Erythroblast (primary cell): ENCODE data around the gene ACTR1A.
"Not testable (repeated sequence)": the region's sequence is repeated elsewhere in the genome, so short reads cannot be mapped to it uniquely, and the experiment has no call there.

Experiments used
- DNase-seq, 2 experiments: peaks; one replicate each; lab custom pipeline; 2025; lab: John Stamatoyannopoulos, UW
- GATA1 ChIP-seq: IDR thresholded peaks from 2 replicates; pipeline ENCODE4 v1.6.1; 2011; ENCODE audit warnings: low read depth, mild to moderate bottlenecking, control low read depth, low read length, moderate library complexity
- POLR2A ChIP-seq: IDR thresholded peaks from 2 replicates; pipeline ENCODE4 v1.6.1; 2011; ENCODE audit warnings: mild to moderate bottlenecking, low read length

ACTR1A gene

GRCh38 chr10:102504976-102505300 lies 2.4 kb upstream of the ACTR1A start:
- no peak for DNase-seq
- TF ChIP-seq GATA1 = no peak
- TF ChIP-seq POLR2A = no peak

GRCh38 chr10:102504179-102504975 lies 1.9 kb upstream of the ACTR1A start:
- peak; percentile 67 to 70 for DNase-seq
- TF ChIP-seq POLR2A = no peak
- no peak for TF ChIP-seq GATA1

GRCh38 chr10:102503264-102504178 lies 1.0 kb upstream of the ACTR1A start, which contains the start of gene SUFU:
SUFU (plus strand) TSS chr10:102503972; CDS start chr10:102504153, 181 bp downstream.
- TF ChIP-seq POLR2A = peak; percentile 39
- no peak for TF ChIP-seq GATA1
- DNase-seq = peak; percentile 99 to 100

GRCh38 chr10:102502029-102502336 lies 529 bp downstream of the ACTR1A start:
- TF ChIP-seq GATA1 (no peak), POLR2A (no peak)
- DNase-seq = peak; percentile 100

DNA sequence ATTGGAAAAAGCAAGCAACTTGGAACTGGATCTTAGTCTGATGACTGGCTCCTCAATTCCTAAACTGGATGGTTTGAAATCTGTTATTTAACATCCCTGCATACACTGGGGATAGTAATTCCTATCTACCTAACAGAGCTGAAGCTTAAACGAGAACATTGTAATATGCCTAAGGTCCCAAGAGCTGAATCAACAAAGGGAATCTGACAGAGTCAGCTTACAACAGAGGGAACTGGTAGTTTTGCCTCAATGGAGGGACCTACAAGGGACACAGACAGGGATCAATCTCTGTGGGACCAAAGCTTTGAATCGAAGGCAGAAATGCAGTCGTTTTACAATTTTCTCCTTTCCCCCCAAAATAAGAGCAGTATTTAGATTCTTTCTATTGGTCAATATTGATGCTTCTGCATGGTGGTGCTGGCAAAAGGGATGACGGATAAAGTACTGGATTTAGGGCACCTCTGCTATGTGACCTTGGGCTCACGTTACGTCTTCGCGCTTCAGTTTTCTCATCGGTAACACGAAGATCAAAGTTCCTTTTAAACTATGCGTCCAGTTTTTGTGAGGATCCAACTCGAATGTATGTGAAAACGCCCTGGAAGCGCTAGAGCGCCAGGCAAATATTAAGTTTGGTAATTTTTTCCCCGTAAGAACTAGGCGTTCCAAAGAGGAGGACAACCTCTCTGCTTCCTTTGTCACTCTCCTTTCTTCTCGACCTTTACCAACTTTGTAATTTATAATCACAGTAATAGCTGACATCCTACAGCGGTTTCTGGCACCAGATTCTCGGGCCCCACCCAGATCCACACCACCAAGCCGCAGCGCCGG lies 1.1 kb downstream of the ACTR1A start:
- no peak for TF ChIP-seq POLR2A
- no peak for TF ChIP-seq GATA1
- DNase-seq = peak in 1 of 2 experiments; percentile 39

GRCh38 chr10:102500686-102501085 lies 1.8 kb downstream of the ACTR1A start:
- not testable (repeated sequence) for DNase-seq

DNA sequence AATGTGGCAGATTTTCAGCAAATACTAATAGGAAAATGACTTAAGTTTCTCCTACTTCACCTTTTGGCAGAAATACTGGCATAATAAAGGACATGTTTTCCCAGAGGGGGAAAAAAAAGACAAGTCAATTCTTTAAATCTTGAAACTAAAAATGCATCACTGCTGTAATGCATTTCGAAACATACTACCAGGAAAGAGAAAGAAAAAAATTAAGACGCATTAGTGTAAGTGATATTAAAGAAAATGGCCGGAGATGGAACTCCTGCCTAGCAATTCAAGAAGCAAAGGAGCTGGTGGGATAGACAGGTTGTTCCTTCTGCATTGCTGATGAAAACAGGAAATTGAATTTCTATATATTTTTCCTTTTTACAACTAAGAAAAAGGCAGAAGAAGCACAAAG lies 3.2 kb downstream of the ACTR1A start:
- no peak for DNase-seq
- TF ChIP-seq POLR2A (no peak), GATA1 (no peak)

- TF ChIP-seq GATA1 = no peak
- TF ChIP-seq POLR2A = no peak
These were observed 5.0 kb downstream of the ACTR1A start for GRCh38 chr10:102497545-102497944.

DNA sequence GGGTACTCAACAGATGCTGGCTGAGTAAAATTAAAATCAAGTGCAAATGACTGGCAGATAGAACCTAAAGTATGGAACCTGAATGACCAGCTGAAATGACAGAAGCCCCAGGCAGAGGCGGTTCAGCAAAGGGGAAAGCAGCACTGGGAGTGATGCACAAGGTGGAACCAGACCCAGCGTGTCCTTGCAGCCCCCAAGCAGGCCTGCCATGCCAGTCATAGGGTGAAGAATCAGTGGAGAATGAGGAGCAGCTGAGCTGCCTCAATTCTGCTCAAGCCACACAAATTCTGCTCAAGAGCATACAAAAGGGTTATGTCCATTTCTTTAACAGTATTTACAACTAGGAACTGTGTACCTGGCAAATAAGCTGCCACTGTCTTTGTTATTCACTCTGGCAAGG lies 8.7 kb downstream of the ACTR1A start:
- DNase-seq = no peak
- TF ChIP-seq GATA1 = no peak
- TF ChIP-seq POLR2A = no peak

More at GRCh38 chr10:102497545-102497944, 5.0 kb downstream of the ACTR1A start:
- no peak for DNase-seq

DNA sequence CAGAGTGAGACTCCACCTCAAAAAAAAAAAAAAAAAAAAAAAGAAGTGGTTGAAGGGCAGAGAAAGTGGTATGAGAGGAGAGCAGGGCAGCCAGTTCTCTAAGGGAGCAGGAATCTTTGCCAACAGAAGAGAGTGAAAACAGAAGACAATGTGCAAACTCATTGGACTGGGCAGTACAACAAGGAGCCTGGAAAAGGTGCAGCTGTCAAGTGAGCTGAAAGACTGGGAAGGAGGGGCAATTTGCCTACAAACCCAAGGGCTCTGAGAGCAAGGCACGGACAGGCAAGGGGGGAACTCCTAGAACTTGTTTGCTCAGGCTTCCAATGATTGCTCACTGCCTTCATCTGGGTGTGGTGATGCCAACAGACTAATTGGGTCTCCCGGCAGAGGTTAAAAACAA lies 9.5 kb downstream of the ACTR1A start:
- DNase-seq = no peak
- no peak for TF ChIP-seq POLR2A
- no peak for TF ChIP-seq GATA1

GRCh38 chr10:102492344-102492939 lies 10.1 kb downstream of the ACTR1A start:
- TF ChIP-seq GATA1 = no peak
- no peak for TF ChIP-seq POLR2A
- no peak for DNase-seq

- TF ChIP-seq POLR2A (no peak), GATA1 (no peak)
- DNase-seq = no peak
These were observed 11.4 kb downstream of the ACTR1A start for GRCh38 chr10:102491136-102491535.
